NT2/D1 (cell line): ENCODE results near the gene CDH13.

Experiments
- SUZ12 ChIP-seq: IDR thresholded peaks from 2 replicates; pipeline ENCODE4 v1.6.1; 2011; ENCODE audit not compliant: insufficient read length, insufficient read depth; ENCODE audit errors: extremely low read depth
- YY1 ChIP-seq: IDR thresholded peaks from 2 replicates; pipeline ENCODE4 v1.6.1; 2011; ENCODE audit not compliant: insufficient read length, insufficient read depth
- ZNF274 ChIP-seq: IDR thresholded peaks from 2 replicates; pipeline ENCODE4 v1.6.1; 2011; ENCODE audit warnings: mild to moderate bottlenecking, low read depth, low read length

GRCh38 chr16:82641336-82641984 is 14.7 kb downstream of the CDH13 start:
- no peak for TF ChIP-seq ZNF274
- no peak for TF ChIP-seq SUZ12
- no peak for TF ChIP-seq YY1
